Measurements from ENCODE around the gene KCNN3. TPM values are rescaled to one million over a fixed set of nuclear protein-coding genes. Genes with fewer than 3 reads are reported as not detected.

KCNN3 gene
- total and polyA plus RNA-seq, 2 of the 13 experiments (the other 11 are each of a cell fraction or from before 2014, with no cell fraction given), result not detected

- H3K4me1 ChIP-seq (ENCODE audit: insufficient read depth, low read length), result no peaks in the 10 kb centered on the region
- H2AFZ ChIP-seq (ENCODE audit: low read length), result no peak overlapping the region
- DNase-seq (ENCODE audit: low spot score) (no peak), ATAC-seq (no peak), FAIRE-seq (no peak)
- no peak overlapping the region for H3K4me3 ChIP-seq (replicated peaks in 1 of 3; ENCODE audit: insufficient read depth in 1 of 3, low read depth in 2 of 3, low read length in 3 of 3)
- H3K27ac ChIP-seq (ENCODE audit: extremely low read length, insufficient read depth, low read length), result no peak overlapping the region
- POLR2A ChIA-PET, result no interaction called here
- H3K9me3 ChIP-seq (ENCODE audit: low read length), result no peaks in the 10 kb centered on the region
- peaks cover 3 to 11% of the 10 kb centered on the region in 2 experiments; a peak in 4 of 5 replicates for H3K27me3 ChIP-seq (ENCODE audit: control insufficient read depth in 1 of 2, insufficient read depth in 2 of 2, low read length in 2 of 2)
- H3K9ac ChIP-seq (ENCODE audit: insufficient read depth, low read depth, low read length), result no peak overlapping the region
- no peaks in the 10 kb centered on the region for H4K20me1 ChIP-seq (ENCODE audit: insufficient read depth, low read length)
- whole genome bisulfite sequencing (ENCODE audit: low lambda C conversion rate), result 13% methylated on average over 3 of the region's 4 CpGs
- CTCF ChIA-PET (ENCODE audit: low intra/inter-chr PET ratio, low total read pairs), result no interaction called here
- H3K36me3 ChIP-seq (replicated peaks in 1 of 2; ENCODE audit: control insufficient read depth in 1 of 2, insufficient read depth in 2 of 2, low read length in 2 of 2), result no peaks in the 10 kb centered on the region
- H3K79me2 ChIP-seq (ENCODE audit: insufficient read depth, low read length), result no peaks in the 10 kb centered on the region
- in situ Hi-C loops (cut with HindIII; ENCODE audit: extremely low pct_ligation_motif_present, low pct_unique_long_range_greater_than_20kb), result no loop called here
- intact Hi-C loops (cut with micrococcal nuclease; ENCODE audit: unreplicated experiment), result no loop called here
- no TSS peak for BruUV-seq (replicated peaks)
- H3K4me2 ChIP-seq (ENCODE audit: low read depth, low read length), result no peak overlapping the region
- TF ChIP-seq REL (CRISPR knock-in tag; conservative IDR thresholded peaks at IDR 0.05), result no peak
- TF ChIP-seq ZBTB7B (CRISPR knock-in tag; IDR thresholded peaks at IDR 0.05), result no peak
- TF ChIP-seq, protein P1, sequence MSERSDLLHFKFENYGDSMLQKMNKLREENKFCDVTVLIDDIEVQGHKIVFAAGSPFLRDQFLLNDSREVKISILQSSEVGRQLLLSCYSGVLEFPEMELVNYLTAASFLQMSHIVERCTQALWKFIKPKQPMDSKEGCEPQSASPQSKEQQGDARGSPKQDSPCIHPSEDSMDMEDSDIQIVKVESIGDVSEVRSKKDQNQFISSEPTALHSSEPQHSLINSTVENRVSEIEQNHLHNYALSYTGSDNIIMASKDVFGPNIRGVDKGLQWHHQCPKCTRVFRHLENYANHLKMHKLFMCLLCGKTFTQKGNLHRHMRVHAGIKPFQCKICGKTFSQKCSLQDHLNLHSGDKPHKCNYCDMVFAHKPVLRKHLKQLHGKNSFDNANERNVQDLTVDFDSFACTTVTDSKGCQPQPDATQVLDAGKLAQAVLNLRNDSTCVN (CRISPR knock-in tag; IDR thresholded peaks at IDR 0.05; ENCODE audit: borderline replicate concordance), result no peak
- no peak for TF ChIP-seq TFAP4 (IDR thresholded peaks at IDR 0.05; ENCODE audit: borderline replicate concordance, low read depth)
- TF ChIP-seq, protein P2, sequence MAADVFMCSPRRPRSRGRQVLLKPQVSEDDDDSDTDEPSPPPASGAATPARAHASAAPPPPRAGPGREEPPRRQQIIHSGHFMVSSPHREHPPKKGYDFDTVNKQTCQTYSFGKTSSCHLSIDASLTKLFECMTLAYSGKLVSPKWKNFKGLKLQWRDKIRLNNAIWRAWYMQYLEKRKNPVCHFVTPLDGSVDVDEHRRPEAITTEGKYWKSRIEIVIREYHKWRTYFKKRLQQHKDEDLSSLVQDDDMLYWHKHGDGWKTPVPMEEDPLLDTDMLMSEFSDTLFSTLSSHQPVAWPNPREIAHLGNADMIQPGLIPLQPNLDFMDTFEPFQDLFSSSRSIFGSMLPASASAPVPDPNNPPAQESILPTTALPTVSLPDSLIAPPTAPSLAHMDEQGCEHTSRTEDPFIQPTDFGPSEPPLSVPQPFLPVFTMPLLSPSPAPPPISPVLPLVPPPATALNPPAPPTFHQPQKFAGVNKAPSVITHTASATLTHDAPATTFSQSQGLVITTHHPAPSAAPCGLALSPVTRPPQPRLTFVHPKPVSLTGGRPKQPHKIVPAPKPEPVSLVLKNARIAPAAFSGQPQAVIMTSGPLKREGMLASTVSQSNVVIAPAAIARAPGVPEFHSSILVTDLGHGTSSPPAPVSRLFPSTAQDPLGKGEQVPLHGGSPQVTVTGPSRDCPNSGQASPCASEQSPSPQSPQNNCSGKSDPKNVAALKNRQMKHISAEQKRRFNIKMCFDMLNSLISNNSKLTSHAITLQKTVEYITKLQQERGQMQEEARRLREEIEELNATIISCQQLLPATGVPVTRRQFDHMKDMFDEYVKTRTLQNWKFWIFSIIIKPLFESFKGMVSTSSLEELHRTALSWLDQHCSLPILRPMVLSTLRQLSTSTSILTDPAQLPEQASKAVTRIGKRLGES (CRISPR knock-in tag; IDR thresholded peaks at IDR 0.05; ENCODE audit: borderline replicate concordance), result no peak
- no peak for TF ChIP-seq ZFP36 (IDR thresholded peaks at IDR 0.05; ENCODE audit: borderline replicate concordance, low read depth, low read length, partially characterized antibody)
- TF ChIP-seq SOX13 (IDR thresholded peaks at IDR 0.05), result no peak
- TF ChIP-seq SOX13 (CRISPR knock-in tag; conservative IDR thresholded peaks at IDR 0.05 in 1 of 2, IDR thresholded peaks at IDR 0.05 in 1 of 2), result no peak
- no peak for TF ChIP-seq DZIP1 (CRISPR knock-in tag; IDR thresholded peaks at IDR 0.05)
- TF ChIP-seq, protein P3, sequence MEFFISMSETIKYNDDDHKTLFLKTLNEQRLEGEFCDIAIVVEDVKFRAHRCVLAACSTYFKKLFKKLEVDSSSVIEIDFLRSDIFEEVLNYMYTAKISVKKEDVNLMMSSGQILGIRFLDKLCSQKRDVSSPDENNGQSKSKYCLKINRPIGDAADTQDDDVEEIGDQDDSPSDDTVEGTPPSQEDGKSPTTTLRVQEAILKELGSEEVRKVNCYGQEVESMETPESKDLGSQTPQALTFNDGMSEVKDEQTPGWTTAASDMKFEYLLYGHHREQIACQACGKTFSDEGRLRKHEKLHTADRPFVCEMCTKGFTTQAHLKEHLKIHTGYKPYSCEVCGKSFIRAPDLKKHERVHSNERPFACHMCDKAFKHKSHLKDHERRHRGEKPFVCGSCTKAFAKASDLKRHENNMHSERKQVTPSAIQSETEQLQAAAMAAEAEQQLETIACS (CRISPR knock-in tag; IDR thresholded peaks at IDR 0.05), result no peak
- no peak for TF ChIP-seq ETV6 (CRISPR knock-in tag; conservative IDR thresholded peaks at IDR 0.05)
Measured at GRCh38 chr1:154683820-154684219, 186.3 kb downstream of the KCNN3 start.

All from HepG2 (cell line).